NT2/D1 (cell line): ENCODE results near the gene PTPRF.

ENCODE experiments used
- YY1 ChIP-seq: IDR thresholded peaks from 2 replicates; pipeline ENCODE4 v1.6.1; 2011; ENCODE audit not compliant: insufficient read length, insufficient read depth
- ZNF274 ChIP-seq: IDR thresholded peaks from 2 replicates; pipeline ENCODE4 v1.6.1; 2011; ENCODE audit warnings: mild to moderate bottlenecking, low read depth, low read length

DNA sequence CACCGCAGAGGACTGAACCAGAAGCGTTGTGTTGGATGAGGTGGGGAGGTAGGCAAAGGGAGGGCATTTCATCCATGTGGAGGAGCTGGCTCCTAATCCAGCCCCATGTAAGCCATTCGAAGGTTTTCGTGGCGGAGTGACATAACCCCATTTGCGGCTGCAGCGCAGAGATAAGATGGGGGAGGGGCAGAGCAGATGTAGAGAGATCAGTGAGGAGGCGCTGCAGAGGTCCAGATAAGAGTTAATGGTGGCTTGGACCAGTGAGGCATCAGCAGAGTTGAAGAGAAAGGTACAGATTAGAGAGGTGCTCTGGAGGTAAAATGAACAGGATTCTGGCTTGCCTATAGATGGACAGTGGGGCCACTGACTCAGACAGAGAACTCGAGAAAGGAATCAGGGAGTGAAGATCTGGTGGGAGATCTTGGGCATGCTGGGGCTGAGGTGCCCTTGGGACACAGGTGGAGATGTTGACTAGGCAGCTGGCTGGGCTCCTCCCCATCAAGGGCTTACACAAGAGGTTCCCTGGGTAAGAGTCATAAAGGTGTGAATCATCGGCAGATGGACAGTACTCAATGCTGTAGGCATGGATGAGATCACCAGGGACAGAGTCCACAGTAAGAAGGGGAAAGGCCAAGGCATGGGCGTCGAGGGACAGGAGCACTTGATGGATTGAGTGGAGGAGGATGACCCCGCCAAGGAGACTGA, 7.8 kb upstream of the PTPRF start:
- TF ChIP-seq YY1: no peak
- no peak for TF ChIP-seq ZNF274
